ENCODE measurements around the gene XAB2. TPM values are rescaled to one million over a fixed set of nuclear protein-coding genes. Genes with fewer than 3 reads are reported as not detected.
"Not testable (repeated sequence)": the region's sequence is repeated elsewhere in the genome, so short reads cannot be mapped to it uniquely, and the experiment has no call there.

The XAB2 gene
- total RNA-seq, 1 experiment from 2014 or later, result 36.9 TPM

- ATAC-seq, result no peak
- ChIA-PET POLR2A (no interaction called here), CTCF (interaction anchor here (1.1 kb wide), 1 partner anchor 11 kb away, joined by 3 read pairs; no protein-coding TSS in a partner anchor)
- no TSS peak for BruUV-seq (replicated peaks)
- no peaks in the 10 kb centered on the region; the same call in 1 of the 2 replicates for H3K27me3 ChIP-seq (ENCODE audit: control insufficient read depth, insufficient read depth, low read length)
- intact Hi-C loops (cut with micrococcal nuclease; ENCODE audit: unreplicated experiment), result no loop called here
- no peak overlapping the region for H3K27ac ChIP-seq (ENCODE audit: low read length)
- no peaks in the 10 kb centered on the region for H3K4me1 ChIP-seq (ENCODE audit: control insufficient read depth, insufficient read depth, low read length)
- no peaks in the 10 kb centered on the region for H3K9me3 ChIP-seq (ENCODE audit: control insufficient read depth, insufficient read depth, low read depth, low read length)
- H3K4me3 ChIP-seq (ENCODE audit: low read depth in 2 of 2, low read length in 2 of 2), result no peak overlapping the region
- no peak for DNase-seq (ENCODE audit: low read depth, low spot score)
- no peaks in the 10 kb centered on the region for H3K36me3 ChIP-seq (ENCODE audit: control insufficient read depth, insufficient read depth, low read length)
- in situ Hi-C loops (cut with HindIII; ENCODE audit: low pct_unique_long_range_greater_than_20kb, low sequenced_read_pairs), result no loop called here
- no peak for TF ChIP-seq CTCF (IDR thresholded peaks at IDR 0.05)
- no peak for TF ChIP-seq POLR2AphosphoS5 (IDR thresholded peaks at IDR 0.05; ENCODE audit: low read depth, low read length)
- no peak for TF ChIP-seq REST (IDR thresholded peaks at IDR 0.05; ENCODE audit: insufficient read depth in 1 of 2, low read depth in 2 of 2, low read length in 1 of 2)
- TF ChIP-seq SIN3A (IDR thresholded peaks at IDR 0.05; ENCODE audit: borderline replicate concordance, insufficient read depth, low read depth, low read length), result no peak
- no peak for TF ChIP-seq TCF7L2 (IDR thresholded peaks at IDR 0.05; ENCODE audit: low read depth, low read length)
Observed at GRCh38 chr19:7579182-7579581, 50.2 kb downstream of the XAB2 start.

GRCh38 chr19:7578127-7578526, 51.2 kb downstream of the XAB2 start:
- H3K36me3 ChIP-seq (ENCODE audit: control insufficient read depth, insufficient read depth, low read length), result no peaks in the 10 kb centered on the region
- TF ChIP-seq POLR2AphosphoS5 (IDR thresholded peaks at IDR 0.05; ENCODE audit: low read depth, low read length) (no peak), SIN3A (IDR thresholded peaks at IDR 0.05; ENCODE audit: borderline replicate concordance, insufficient read depth, low read depth, low read length) (no peak), CTCF (IDR thresholded peaks at IDR 0.05) (no peak), REST (IDR thresholded peaks at IDR 0.05; ENCODE audit: insufficient read depth in 1 of 2, low read depth in 2 of 2, low read length in 1 of 2) (no peak), TCF7L2 (IDR thresholded peaks at IDR 0.05; ENCODE audit: low read depth, low read length) (no peak)
- no peak overlapping the region for H3K4me3 ChIP-seq (ENCODE audit: low read depth in 2 of 2, low read length in 2 of 2)
- ChIA-PET POLR2A (interaction anchor here (0.6 kb wide), 1 partner anchor 134 kb away, joined by 6 read pairs; no protein-coding TSS in a partner anchor), CTCF (no interaction called here)
- DNase-seq (ENCODE audit: low read depth, low spot score) (no peak), ATAC-seq (no peak)
- H3K9me3 ChIP-seq (ENCODE audit: control insufficient read depth, insufficient read depth, low read depth, low read length), result no peaks in the 10 kb centered on the region
- no peak overlapping the region for H3K27ac ChIP-seq (ENCODE audit: low read length)
- intact Hi-C loops (cut with micrococcal nuclease; ENCODE audit: unreplicated experiment), result no loop called here
- no TSS peak for BruUV-seq (replicated peaks)
- H3K27me3 ChIP-seq (ENCODE audit: control insufficient read depth, insufficient read depth, low read length), result no peaks in the 10 kb centered on the region; the same call in 1 of the 2 replicates
- H3K4me1 ChIP-seq (ENCODE audit: control insufficient read depth, insufficient read depth, low read length), result no peaks in the 10 kb centered on the region
- in situ Hi-C loops (cut with HindIII; ENCODE audit: low pct_unique_long_range_greater_than_20kb, low sequenced_read_pairs), result no loop called here

GRCh38 chr19:7577422-7577821, 51.9 kb downstream of the XAB2 start:
- H3K36me3 ChIP-seq (ENCODE audit: control insufficient read depth, insufficient read depth, low read length); BruUV-seq (replicated peaks); intact Hi-C loops (cut with micrococcal nuclease; ENCODE audit: unreplicated experiment); H3K27ac ChIP-seq (ENCODE audit: low read length); in situ Hi-C loops (cut with HindIII; ENCODE audit: low pct_unique_long_range_greater_than_20kb, low sequenced_read_pairs); ATAC-seq; H3K4me1 ChIP-seq (ENCODE audit: control insufficient read depth, insufficient read depth, low read length); H3K4me3 ChIP-seq (ENCODE audit: low read depth in 2 of 2, low read length in 2 of 2); DNase-seq (ENCODE audit: low read depth, low spot score); H3K27me3 ChIP-seq (ENCODE audit: control insufficient read depth, insufficient read depth, low read length); H3K9me3 ChIP-seq (ENCODE audit: control insufficient read depth, insufficient read depth, low read depth, low read length): not testable (repeated sequence)
- POLR2A ChIA-PET, result interaction anchor here (0.6 kb wide), 1 partner anchor 135 kb away, joined by 6 read pairs; no protein-coding TSS in a partner anchor
- CTCF ChIA-PET, result interaction anchor here (1.3 kb wide), 1 partner anchor 9 kb away, joined by 3 read pairs; no protein-coding TSS in a partner anchor
